Thyroid gland (tissue), 4 donors: ENCODE results near the gene FRYL.

Experiments
- CTCF ChIP-seq, 6 experiments: fragments of 200-600 bp in 3 of 6; fragments of 450-650 bp in 3 of 6; sonication (generic) in 3 of 6; IDR thresholded peaks; one replicate each; pipeline ENCODE4 v1.5.1; 2016 to 2019; ENCODE audit warnings: antibody characterized with exemption in 6 of 6, mild to moderate bottlenecking in 2 of 6, inconsistent platforms in 1 of 6, moderate library complexity in 1 of 6
- POLR2A ChIP-seq, 2 donors: fragments of 450-650 bp; IDR thresholded peaks; one replicate each; pipeline ENCODE4 v1.6.1; 2017; ENCODE audit warnings: antibody characterized with exemption in 2 of 2, mild to moderate bottlenecking in 2 of 2, moderate library complexity in 1 of 2

DNA sequence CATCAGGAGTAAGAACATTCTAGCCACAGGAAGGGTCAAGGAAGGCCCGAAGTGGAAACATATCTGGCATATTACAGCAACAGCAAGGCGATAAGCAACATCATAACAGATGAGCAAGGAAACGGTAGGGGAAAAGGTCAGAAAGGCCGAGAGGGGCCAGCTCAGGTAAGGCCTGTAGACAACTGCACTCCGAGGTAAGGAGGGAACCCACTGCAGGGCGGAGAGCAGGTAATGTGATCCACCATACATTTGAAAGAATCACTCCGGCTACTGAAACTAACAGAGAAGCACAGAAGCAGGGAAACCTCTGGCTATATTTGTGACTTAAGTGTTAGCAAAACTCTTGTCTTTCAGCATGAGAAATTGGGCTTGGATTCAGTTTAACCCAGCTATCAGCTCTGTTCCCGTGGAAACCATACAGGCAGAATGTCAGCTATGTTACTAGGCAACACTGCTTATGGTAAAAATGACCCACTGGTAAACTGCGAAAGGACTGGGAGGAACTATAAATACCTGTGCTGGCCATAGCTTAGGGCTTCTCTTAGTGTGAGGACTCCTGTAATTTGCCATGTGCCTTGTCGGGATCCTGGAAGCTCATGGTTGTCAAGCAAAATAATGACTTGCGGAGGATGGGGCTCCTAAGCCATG, 31.0 kb downstream of the FRYL start:
- TF ChIP-seq POLR2A (IDR thresholded peaks at IDR 0.05) (no peak), CTCF (IDR thresholded peaks at IDR 0.05) (no peak)
